ENCODE measurements around the gene TNS4. TPM values are rescaled to one million over a fixed set of nuclear protein-coding genes. Genes with fewer than 3 reads are reported as not detected.
A peak's percentile ranks its signal among the peaks of the same experiment; 100 is the strongest.

TNS4 gene
- total RNA-seq, 4 donors from 2014 or later, result 2.2 TPM; not detected in 3

DNA sequence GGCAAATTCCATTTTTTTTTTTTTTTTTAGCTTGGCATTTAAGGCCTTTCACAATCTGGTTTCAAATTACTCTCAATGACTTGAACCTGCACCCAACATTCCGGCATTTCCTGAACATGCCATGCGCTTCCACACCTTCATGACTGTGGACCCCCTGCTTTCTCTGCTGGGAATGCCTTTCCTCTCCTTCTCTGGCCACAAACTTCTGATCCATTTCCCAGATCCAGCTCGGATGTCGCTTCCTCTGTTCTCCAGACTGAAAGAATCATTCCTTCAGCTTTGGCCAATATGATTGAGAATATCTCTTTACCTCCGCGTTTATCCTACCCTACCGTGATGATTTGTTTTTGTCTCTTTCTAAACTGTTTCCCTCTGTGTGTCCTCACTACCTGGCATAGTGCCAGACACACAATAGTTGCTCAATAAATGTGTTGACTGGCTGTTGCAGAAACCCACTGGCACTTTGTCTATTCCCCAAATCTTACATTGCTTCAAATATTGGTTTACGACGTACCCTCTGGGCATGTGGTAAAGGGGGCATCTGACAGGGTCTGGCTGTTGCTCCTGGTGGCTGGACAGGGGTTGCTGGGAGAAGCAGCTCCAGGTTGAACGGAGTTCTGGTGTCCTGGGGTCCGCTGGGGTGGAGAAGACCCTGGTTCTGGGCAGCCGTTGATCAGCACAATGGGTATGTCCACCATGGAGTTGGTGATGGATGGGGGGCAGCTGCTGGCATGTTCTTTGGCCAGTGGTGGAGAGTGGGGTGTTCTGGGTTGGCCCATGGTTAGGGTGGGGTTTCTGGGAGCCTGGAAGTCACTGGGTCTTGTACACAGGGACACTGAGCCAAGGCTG, 14.7 kb downstream of the TNS4 start:
- peaks cover 0 to 41% (median 20%) of the 10 kb centered on the region in 3 donors for H3K4me1 ChIP-seq
- no peak overlapping the region for H3K4me3 ChIP-seq
- TF ChIP-seq, protein P1, sequence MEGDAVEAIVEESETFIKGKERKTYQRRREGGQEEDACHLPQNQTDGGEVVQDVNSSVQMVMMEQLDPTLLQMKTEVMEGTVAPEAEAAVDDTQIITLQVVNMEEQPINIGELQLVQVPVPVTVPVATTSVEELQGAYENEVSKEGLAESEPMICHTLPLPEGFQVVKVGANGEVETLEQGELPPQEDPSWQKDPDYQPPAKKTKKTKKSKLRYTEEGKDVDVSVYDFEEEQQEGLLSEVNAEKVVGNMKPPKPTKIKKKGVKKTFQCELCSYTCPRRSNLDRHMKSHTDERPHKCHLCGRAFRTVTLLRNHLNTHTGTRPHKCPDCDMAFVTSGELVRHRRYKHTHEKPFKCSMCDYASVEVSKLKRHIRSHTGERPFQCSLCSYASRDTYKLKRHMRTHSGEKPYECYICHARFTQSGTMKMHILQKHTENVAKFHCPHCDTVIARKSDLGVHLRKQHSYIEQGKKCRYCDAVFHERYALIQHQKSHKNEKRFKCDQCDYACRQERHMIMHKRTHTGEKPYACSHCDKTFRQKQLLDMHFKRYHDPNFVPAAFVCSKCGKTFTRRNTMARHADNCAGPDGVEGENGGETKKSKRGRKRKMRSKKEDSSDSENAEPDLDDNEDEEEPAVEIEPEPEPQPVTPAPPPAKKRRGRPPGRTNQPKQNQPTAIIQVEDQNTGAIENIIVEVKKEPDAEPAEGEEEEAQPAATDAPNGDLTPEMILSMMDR (IDR thresholded peaks at IDR 0.05), result no peak
- TF ChIP-seq POLR2A (IDR thresholded peaks at IDR 0.05) (no peak), POLR2AphosphoS5 (IDR thresholded peaks at IDR 0.05) (no peak), EP300 (IDR thresholded peaks at IDR 0.05) (no peak)

DNA sequence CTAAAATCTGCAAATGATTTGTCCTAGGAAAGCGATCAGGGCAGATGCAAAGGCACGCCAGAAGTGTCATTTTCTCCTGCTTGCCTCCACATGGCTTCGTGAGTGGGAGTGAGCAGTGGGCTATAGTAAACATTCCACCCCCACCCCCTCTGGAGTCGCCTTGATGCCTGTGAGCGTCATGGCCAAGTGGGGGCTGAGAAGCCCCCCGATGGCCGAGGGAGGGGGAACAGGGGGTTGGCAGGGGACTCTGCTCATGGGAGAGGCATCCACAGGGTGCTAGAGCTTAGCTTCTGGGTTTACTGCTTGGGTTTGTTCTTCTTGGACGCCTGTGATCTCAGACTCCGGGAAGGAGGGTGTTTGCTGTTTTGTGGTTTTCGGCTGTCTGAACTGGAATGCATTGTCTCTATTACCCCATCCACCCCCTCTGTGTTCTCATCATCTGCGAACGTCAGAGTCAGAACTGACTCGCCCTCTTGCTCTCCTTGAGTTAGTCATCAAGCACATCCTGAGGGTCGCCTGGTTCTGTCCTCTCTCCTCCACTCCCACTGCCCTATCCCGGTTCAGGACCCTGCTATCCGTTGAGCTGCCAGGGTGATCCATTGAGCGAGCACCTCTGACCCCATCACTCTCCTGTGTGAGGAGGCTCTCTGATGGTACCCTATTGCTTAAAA, 15.4 kb downstream of the TNS4 start:
- Histone ChIP-seq H3K4me3 (no peak overlapping the region), H3K9me3 (no peaks in the 10 kb centered on the region), H3K27me3 (no peaks in the 10 kb centered on the region), H3K27ac (peak overlapping the region in 3 of 4 donors; percentile 35 to 75 (median 75)), H3K36me3 (no peaks in the 10 kb centered on the region), H3K4me1 (peaks cover 0 to 33% (median 20%) of the 10 kb centered on the region in 3 donors)
- peak; percentile 85 for ATAC-seq
- 51 to 63% methylated on average over 7 to 15 of the region's 17 CpGs for WGBS, 2 donors (ENCODE audit: low coverage in 1 of 2)
- TF ChIP-seq EP300 (IDR thresholded peaks at IDR 0.05), result no peak
- peak; percentile 42 for TF ChIP-seq POLR2AphosphoS5 (IDR thresholded peaks at IDR 0.05)
- TF ChIP-seq, protein P1 (IDR thresholded peaks at IDR 0.05), result no peak
- no peak for TF ChIP-seq POLR2A (IDR thresholded peaks at IDR 0.05)

More for the DNA sequence above, 14.7 kb downstream of the TNS4 start:
- WGBS, 2 donors (ENCODE audit: low coverage in 1 of 2), result 83 to 87% methylated on average over 9 to 10 of the region's 12 CpGs
- H3K36me3 ChIP-seq, result no peaks in the 10 kb centered on the region
- ATAC-seq, result no peak
- peak overlapping the region in 3 of 4 donors; percentile 35 to 75 (median 61) for H3K27ac ChIP-seq
- H3K9me3 ChIP-seq, result no peaks in the 10 kb centered on the region
- H3K27me3 ChIP-seq, result no peaks in the 10 kb centered on the region

DNA sequence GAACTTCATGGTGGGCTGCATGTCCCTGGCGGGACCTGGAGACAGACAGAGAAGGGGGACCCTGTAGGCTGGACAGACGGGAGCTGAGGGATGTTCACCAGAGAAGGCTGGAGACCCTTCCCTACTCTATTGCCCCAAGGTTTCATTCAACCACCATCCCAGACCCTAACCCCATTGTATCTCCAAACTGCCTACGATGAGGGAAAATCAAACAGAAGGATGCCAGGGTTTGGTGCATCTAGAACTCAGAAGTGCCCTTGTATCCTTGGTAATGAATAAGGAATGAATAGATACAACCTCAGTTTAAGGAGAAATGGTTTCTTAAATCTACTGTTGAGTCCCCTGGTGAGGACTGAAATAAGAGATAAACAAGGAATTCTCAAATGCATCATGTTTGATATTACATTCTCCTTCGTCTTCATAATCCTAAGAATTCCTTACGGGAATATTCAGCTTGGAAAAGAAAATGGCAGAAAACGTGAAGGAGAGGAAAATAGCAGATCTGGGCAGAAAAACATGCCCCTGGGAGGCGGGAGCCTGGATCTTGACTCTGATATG, 16.4 kb downstream of the TNS4 start:
- ATAC-seq, result no peak

DNA sequence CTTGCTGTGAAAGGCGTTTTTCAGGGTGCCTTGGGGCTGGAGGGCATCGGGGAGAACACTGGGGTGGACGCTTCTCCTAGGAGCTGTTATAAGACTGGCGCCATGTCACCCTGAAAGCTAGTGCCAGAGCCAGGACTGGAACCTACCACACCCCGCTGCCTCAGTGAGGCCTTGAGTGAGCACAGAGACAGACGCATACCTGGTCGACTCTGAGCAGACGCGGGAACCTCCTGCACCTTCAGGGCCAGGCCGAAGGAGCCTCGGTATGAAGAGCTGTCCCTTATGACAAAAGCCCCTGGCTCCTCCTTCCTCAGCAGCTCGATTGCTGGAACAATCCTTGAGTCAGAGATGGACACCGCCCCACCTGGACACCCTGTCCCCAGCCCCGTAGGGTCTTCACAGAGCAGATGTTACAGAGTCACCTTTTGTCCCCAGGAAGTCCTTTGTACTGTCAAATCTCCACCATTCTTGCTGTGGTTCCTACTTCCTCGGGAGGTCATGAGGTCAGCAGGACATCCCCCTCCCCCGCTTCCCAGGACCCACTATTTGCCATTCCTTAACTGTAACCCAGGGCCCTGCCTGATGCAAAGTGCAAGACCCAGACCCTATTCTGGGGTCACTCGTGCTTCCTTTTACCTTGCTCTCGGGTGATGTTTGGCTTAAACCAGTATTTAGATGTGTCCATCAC, 17.0 kb downstream of the TNS4 start:
- Histone ChIP-seq H3K4me1 (peaks cover 0 to 19% (median 9%) of the 10 kb centered on the region in 3 donors), H3K4me3 (no peak overlapping the region), H3K27ac (no peak overlapping the region), H3K36me3 (no peaks in the 10 kb centered on the region), H3K9me3 (no peaks in the 10 kb centered on the region), H3K27me3 (no peaks in the 10 kb centered on the region)
- ATAC-seq, result no peak
- WGBS, 2 donors (ENCODE audit: low coverage in 1 of 2), result 64 to 90% methylated on average over 5 to 6 of the region's 18 CpGs
- TF ChIP-seq POLR2AphosphoS5 (IDR thresholded peaks at IDR 0.05), result no peak
- TF ChIP-seq POLR2A (IDR thresholded peaks at IDR 0.05), result no peak
- TF ChIP-seq, protein P1 (IDR thresholded peaks at IDR 0.05), result no peak
- no peak for TF ChIP-seq EP300 (IDR thresholded peaks at IDR 0.05)

More for the DNA sequence above, 16.4 kb downstream of the TNS4 start:
- Histone ChIP-seq H3K4me1 (peaks cover 0 to 24% (median 11%) of the 10 kb centered on the region in 3 donors), H3K9me3 (no peaks in the 10 kb centered on the region), H3K4me3 (no peak overlapping the region), H3K27me3 (no peaks in the 10 kb centered on the region), H3K36me3 (no peaks in the 10 kb centered on the region), H3K27ac (peak overlapping the region in 2 of 4 donors; percentile 75)
- WGBS, 2 donors (ENCODE audit: low coverage in 1 of 2), result 80 to 88% methylated on average over 3 to 6 of the region's 7 CpGs
- no peak for TF ChIP-seq POLR2A (IDR thresholded peaks at IDR 0.05)
- TF ChIP-seq, protein P1 (IDR thresholded peaks at IDR 0.05), result no peak

Data from gastroesophageal sphincter (tissue), 4 donors.